ENCODE results near the gene UQCRC1. TPM values are rescaled to one million over a fixed set of nuclear protein-coding genes. Genes with fewer than 3 reads are reported as not detected.
A peak's percentile ranks its signal among the peaks of the same experiment; 100 is the strongest.

The UQCRC1 gene
- total RNA-seq, 1 experiment from 2014 or later, result 323 TPM

GRCh38 chr3:48656061-48656840 is 46.8 kb upstream of the UQCRC1 start:
- ATAC-seq (peak; percentile 90), DNase-seq (ENCODE audit: low spot score) (peak; percentile 91)
- Mint-ChIP-seq H3K27me3 (ENCODE audit: low read depth) (peaks cover 4% of the 10 kb centered on the region; the same call in 1 of the 2 replicates), H3K9me3 (peaks cover 6% of the 10 kb centered on the region; the same call in 1 of the 2 replicates), H3K4me1 (peaks cover 13% of the 10 kb centered on the region), H3K36me3 (peaks cover 44% of the 10 kb centered on the region), H3K4me3 (peak overlapping the region; percentile 63), H3K27ac (peak overlapping the region; percentile 78)
- ChIA-PET POLR2A (interaction anchor here (0.8 to 2.5 kb wide), 2 partner anchors 21 to 100 kb away, joined by 3 to 13 read pairs; partner anchors contain the start of genes PFKFB4 and SLC26A6), CTCF (interaction anchor here (0.6 to 4.6 kb wide), 13 partner anchors 9 to 351 kb away, joined by 3 to 46 read pairs (median 3); partner anchors contain the start of genes NCKIPSD, PFKFB4, SLC26A6 and UQCRC1)
- TF ChIP-seq NFATC4 (CRISPR knock-in tag; IDR thresholded peaks at IDR 0.05) (no peak), ZBTB21 (CRISPR knock-in tag; IDR thresholded peaks at IDR 0.05; ENCODE audit: borderline replicate concordance) (peak; percentile 19; the same call in 1 of the 2 replicates), NR3C1 (CRISPR knock-in tag; conservative IDR thresholded peaks at IDR 0.05; ENCODE audit: low read depth) (0 out of 2 replicates have a peak, but pooled peaks have one; percentile 21), E2F1 (CRISPR knock-in tag; IDR thresholded peaks at IDR 0.05) (no peak), OVOL2 (CRISPR knock-in tag; IDR thresholded peaks at IDR 0.05; ENCODE audit: borderline replicate concordance) (no peak), FOXK1 (CRISPR knock-in tag; IDR thresholded peaks at IDR 0.05) (peak; percentile 73; the same call in 1 of the 2 replicates), EMX1 (CRISPR knock-in tag; IDR thresholded peaks at IDR 0.05) (no peak), ZNF425 (CRISPR knock-in tag; conservative IDR thresholded peaks at IDR 0.05) (no peak), USF2 (CRISPR knock-in tag; IDR thresholded peaks at IDR 0.05) (no peak), ATF3 (CRISPR knock-in tag; conservative IDR thresholded peaks at IDR 0.05) (no peak), ZMAT4 (CRISPR knock-in tag; IDR thresholded peaks at IDR 0.05) (no peak), TCF7 (CRISPR knock-in tag; IDR thresholded peaks at IDR 0.05; ENCODE audit: low read depth) (no peak), ZNF396 (CRISPR knock-in tag; IDR thresholded peaks at IDR 0.05; ENCODE audit: borderline replicate concordance) (no peak), ZNF138 (CRISPR knock-in tag; conservative IDR thresholded peaks at IDR 0.05) (peak; percentile 93; the same call in 1 of the 2 replicates), ERG (CRISPR knock-in tag; IDR thresholded peaks at IDR 0.05) (no peak), ATF1 (CRISPR knock-in tag; IDR thresholded peaks at IDR 0.05) (0 out of 2 replicates have a peak, but pooled peaks have one; percentile 39), RORB (CRISPR knock-in tag; IDR thresholded peaks at IDR 0.05) (no peak), MLX (CRISPR knock-in tag; IDR thresholded peaks at IDR 0.05) (no peak), E2F4 (CRISPR knock-in tag; IDR thresholded peaks at IDR 0.05; ENCODE audit: borderline replicate concordance, low read depth) (no peak; the same call in 1 of the 2 replicates), ARID4B (CRISPR knock-in tag; IDR thresholded peaks at IDR 0.05; ENCODE audit: borderline replicate concordance) (peak; percentile 33; the same call in 1 of the 2 replicates), ETV6 (CRISPR knock-in tag; IDR thresholded peaks at IDR 0.05) (peak; percentile 86; the same call in 1 of the 2 replicates), ZNF671 (CRISPR knock-in tag; IDR thresholded peaks at IDR 0.05) (no peak), TP53 (CRISPR knock-in tag; IDR thresholded peaks at IDR 0.05) (no peak)

Measured in WTC11 (cell line).